ENCODE results near the gene FCHSD2. TPM values are rescaled to one million over a fixed set of nuclear protein-coding genes. Genes with fewer than 3 reads are reported as not detected.

The FCHSD2 gene
- polyA plus RNA-seq, 1 donor from 2014 or later: 72.1 TPM

Other genes starting within 250 kb of the FCHSD2 start
- gene P2RY2, start 76.0 kb upstream of the FCHSD2 start, polyA plus RNA-seq: 0.13 TPM
- not detected for gene P2RY6, start 130.0 kb upstream of the FCHSD2 start, polyA plus RNA-seq
- gene ARHGEF17, start 166.0 kb upstream of the FCHSD2 start, polyA plus RNA-seq: not detected
- gene RELT, start 234.1 kb upstream of the FCHSD2 start, polyA plus RNA-seq: 29.9 TPM

Data from IgD-negative memory B cell (primary cell).